ENCODE measurements around the gene SNRNP48.
A peak's percentile ranks its signal among the peaks of the same experiment; 100 is the strongest.

The SNRNP48 gene

GRCh38 chr6:7594579-7595125 lies 4.7 kb downstream of the SNRNP48 start:
- no peak for DNase-seq (ENCODE audit: low read depth)

GRCh38 chr6:7604003-7604402 lies 14.0 kb downstream of the SNRNP48 start:
- DNase-seq (ENCODE audit: low read depth), result no peak

GRCh38 chr6:7604506-7604905 lies 14.5 kb downstream of the SNRNP48 start:
- DNase-seq (ENCODE audit: low read depth), result no peak

DNA sequence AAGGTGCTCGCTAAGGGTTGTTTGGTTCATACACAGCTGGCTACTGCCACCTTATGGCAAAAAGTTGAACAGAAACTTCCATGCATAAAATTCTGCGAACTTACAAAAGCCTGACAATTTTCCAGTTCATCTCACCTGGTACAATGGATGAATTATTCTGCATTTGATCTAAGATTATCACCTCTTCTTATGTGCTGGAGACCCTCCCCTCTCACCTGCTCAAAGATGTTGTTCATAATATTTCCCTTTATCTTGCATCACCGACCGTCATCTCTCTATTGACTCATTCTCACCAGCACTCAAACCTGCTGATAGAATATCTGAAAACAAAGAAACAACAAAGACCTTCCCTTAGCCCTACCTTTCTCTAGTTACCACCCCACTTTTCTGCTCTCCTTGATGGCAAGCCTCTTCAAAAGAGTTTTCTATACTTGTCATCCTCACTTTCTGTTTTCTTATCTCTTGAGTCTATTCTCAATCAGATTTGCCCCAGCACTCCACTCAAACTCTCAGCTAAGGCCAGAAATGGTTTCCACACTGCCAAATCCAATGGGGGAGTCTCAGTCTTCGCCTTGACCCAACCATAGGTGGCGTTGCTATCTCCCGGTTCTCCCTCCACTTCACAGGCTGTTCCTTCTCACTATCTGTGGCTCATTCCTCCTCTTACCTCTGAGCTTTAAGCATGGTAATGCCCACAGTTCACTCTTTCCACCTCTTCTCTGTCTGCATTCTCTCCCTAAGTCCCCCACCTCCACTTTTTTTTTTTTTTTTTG lies 25.8 kb downstream of the SNRNP48 start:
- peak; percentile 45 for DNase-seq (ENCODE audit: low read depth)

DNA sequence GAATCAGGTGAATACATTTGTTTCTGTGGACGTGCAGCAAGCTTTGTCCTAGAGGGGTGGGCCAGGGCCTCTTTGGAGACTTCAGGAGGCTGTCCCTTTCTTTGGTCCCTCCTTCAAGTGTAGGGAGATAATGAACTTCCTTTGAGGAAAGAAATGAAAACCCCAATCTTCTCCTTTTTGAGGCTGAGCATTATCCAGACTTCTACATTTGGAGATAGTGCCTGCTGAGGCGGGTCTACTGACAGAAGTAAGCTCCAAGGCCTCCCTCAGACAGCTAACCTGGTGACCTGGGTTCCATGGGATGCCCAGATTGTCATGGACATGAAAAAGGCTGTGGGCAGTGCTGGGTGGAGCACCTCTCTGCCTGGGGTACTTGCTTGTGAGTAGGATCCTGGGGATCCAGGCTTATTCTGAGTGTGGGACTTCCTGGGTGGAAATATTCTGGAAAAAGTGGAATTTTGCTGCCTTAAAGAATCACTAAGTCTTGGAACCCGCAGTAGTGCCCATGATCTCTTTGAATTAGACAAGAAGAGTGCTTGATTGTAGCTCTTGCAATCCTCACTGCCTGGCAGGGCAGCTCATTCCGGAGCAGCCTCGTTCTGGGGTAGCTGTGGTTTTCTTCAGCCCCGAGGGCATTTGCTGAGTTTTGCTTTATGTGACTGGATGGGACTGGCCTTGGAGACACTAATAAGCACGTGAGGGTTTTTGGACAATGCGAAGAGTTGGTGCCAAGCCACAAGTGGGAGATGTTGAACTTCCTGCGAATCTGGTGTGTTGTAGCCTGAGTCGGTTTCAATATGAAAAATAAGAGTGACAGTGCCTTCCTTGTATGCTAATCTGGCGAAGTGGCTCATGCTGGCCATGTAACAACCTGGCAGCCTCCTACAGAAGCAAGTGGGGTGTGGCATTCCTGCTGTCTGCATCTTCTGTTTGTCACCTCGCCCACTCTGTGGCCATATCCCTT lies 28.1 kb downstream of the SNRNP48 start:
- DNase-seq (ENCODE audit: low read depth), result peak; percentile 94

DNA sequence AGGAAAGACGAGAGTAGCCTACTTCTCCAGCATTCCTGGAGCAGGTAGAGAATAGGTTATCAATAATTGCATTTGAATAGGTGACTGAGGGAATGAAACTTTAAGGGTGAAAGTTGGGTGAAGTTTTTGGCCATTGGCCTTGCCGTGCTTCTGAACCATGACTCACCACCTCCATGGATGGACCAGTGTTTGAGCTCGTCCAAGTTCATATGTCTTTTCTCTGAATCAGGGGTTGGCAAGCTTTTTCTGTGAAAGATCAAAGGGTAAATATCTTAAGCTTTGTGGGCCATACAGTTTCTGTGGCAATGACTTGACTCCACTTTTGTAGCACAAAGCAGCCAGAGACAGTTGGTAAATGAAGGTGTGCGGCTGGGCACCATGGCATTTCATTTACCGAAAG lies 31.8 kb downstream of the SNRNP48 start:
- DNase-seq (ENCODE audit: low read depth), result no peak

DNA sequence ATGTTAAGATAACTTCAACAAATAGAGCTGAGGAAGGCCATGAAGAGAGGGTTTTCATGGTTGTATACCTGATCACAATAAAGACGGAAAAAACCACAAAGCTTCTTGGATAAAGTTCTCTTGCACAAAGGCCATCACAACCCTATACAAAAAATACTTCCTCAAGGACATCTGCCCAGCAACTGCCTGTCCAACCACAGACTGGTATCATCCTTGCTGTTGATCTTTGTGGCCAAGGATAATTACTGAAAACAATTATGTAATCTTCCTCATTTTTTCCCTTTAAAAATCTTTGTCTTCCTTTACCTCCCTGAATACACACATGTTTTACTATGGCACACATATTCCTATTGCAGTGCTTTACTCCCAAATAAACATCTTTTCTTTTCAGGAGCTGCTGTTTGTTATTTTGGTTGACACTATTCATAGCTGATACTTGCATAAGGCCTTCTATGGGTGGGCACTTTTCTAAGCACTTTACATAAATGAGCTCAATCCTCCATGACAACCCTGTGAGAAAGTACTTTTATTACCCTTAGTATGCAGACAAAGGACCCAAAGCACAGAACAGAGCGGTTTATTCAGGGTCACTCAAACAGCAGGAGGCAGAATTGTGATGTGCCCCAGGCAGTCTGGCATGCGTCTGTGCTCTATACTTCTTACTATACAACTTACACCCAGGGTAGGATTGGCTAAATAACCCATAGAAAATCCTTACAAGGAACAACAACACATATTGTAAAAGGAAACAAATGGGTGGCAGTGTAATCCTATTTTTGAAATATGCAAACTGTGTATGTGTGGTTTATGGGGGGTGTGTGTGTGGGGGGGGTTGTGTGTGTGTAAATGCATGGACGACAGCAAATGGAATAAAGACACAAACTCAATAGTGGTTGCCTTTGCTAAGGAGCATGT lies 35.1 kb downstream of the SNRNP48 start:
- no peak for DNase-seq (ENCODE audit: low read depth)

DNA sequence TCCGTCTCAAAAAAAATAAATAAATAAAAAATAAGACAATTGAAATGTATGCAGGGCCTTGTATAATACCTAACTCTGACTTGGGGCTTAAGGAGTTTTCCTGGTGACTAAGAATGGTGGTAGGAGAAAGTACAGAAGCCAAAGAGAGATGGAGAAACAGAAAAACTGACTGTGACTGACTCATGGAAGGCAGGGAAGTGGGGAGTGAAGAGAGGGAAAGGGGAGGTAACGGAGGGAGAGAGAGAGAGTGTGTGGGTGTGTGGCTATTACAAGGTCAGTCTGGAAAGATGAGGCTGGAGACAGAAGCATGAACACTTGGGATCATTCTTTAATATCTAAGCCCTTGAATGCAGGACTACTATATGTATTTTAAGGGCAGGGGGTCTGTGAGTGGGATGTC lies 38.5 kb downstream of the SNRNP48 start:
- peak; percentile 71 for DNase-seq (ENCODE audit: low read depth)

DNA sequence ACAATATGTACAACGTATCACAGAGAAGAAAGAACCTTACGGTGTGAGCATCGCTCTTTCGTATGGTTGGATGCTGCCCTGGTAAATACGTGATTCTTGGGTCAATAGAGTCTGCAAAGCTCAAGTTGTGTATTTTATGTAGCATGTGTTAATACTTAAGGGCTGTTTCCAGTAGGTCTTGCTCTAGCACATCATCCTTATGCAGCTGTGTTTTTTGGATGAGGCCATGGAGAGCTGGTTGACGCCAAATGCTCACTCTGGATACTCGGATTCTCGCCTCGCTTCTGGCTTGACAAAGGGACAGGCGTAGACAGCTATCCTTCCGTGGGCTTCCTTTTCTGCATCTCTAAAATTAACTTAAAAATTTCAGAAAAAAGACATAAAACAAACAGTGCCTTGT lies 38.9 kb downstream of the SNRNP48 start:
- no peak for DNase-seq (ENCODE audit: low read depth)

GRCh38 chr6:7629321-7629720 lies 39.3 kb downstream of the SNRNP48 start:
- no peak for DNase-seq (ENCODE audit: low read depth)

GRCh38 chr6:7630792-7631191 lies 40.8 kb downstream of the SNRNP48 start:
- DNase-seq (ENCODE audit: low read depth), result no peak

DNA sequence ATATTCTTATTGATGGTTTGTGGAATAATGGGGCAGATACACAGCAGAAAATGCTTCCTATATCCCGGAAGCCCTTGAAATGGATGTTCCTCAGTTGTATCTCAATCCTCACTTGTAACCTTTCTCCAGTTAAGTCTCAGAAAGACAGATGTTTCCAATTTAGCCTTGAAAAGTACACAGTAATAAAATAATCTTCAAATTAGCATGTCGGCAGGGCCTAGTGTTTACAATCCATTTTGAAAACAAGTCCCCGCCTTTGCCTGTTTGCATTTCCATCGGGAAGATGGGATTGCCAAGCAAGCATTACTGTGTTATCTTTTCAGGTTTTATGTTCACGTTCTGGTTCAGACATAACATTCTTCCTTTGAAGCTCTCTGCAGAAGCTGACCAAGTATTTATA lies 41.5 kb downstream of the SNRNP48 start:
- DNase-seq (ENCODE audit: low read depth), result no peak

DNA sequence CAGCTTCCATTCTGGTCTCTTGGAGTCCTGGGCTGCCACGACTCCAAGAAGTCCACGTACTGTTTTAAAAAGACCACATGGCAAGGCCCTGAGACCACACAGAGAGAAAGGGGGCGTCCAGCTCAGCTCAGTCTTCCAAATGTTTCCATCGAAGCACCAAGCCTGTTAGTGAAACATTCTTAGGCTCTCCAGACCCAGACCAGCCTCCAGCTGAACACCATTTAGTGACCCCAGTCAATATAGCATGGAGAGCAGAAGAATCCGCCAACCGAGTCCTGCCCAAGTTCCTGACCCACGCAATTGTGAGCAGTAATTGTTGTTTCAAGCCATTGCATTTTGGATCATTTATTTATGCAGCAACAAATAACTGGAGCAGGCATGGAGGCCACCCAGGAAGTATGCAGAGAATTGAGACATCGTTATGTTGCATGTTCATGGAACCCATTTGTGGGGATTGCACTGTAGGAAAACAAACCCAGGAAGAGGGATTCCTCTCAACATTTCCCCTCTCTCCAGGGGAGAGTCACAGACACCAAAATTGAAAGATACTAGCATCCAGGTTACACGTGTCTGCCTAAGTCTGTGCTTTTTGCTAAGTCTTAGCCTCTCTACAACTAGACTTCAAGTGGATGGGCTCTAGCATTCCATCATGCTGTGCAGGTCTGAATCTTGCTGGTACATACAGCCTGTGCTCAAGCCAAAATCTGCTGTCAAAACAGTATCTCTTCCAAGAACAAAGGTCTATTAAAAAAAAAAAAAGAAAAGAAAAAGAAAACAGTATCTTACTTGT lies 42.7 kb downstream of the SNRNP48 start:
- no peak for DNase-seq (ENCODE audit: low read depth)

DNA sequence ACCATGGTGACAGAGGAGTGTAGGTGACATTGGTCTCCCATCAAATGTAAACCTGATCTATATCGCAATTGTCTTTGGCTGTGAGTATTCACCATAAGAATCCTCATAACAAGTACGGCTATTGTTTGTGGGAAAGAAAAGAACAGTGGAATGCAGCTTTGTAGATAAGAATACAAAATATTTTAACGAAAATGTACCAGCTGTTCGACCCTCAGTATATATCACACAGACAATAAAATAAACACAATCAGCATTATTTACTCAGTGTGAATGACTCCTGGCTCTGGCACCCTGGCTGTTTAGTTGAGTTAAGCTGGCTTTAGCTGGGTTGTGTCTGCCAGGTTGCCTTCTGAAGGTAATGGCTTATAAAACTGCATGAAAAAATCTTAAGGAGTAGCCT lies 43.4 kb downstream of the SNRNP48 start:
- no peak for DNase-seq (ENCODE audit: low read depth)

- DNase-seq (ENCODE audit: low read depth), result no peak
These were observed 46.2 kb downstream of the SNRNP48 start for GRCh38 chr6:7636151-7636550.

DNA sequence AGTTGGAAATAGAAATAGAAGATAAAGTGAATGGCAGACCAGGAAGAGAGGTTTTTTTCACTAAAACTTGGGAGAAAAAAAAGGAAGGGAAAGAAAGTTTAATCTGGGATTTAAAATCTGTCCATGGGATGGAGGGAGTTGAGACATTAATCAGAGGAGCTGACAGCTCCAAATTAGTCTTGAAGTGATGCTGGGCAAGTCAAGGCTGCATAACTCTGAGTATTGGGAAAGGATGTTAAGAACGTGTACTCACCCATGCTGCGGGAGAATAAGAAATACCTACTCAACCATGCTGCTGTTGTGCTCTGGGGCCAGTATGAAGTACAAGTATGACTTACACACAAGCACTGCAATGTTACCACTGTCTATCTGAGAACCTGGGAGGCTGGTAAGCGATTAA lies 47.5 kb downstream of the SNRNP48 start:
- DNase-seq (ENCODE audit: low read depth), result no peak

- DNase-seq (ENCODE audit: low read depth), result no peak
These were observed 49.4 kb downstream of the SNRNP48 start for GRCh38 chr6:7639427-7639826.

- no peak for DNase-seq (ENCODE audit: low read depth)
These were observed 50.0 kb downstream of the SNRNP48 start for GRCh38 chr6:7640016-7640415.

- no peak for DNase-seq (ENCODE audit: low read depth)
These were observed 50.9 kb downstream of the SNRNP48 start for GRCh38 chr6:7640607-7641577.

DNA sequence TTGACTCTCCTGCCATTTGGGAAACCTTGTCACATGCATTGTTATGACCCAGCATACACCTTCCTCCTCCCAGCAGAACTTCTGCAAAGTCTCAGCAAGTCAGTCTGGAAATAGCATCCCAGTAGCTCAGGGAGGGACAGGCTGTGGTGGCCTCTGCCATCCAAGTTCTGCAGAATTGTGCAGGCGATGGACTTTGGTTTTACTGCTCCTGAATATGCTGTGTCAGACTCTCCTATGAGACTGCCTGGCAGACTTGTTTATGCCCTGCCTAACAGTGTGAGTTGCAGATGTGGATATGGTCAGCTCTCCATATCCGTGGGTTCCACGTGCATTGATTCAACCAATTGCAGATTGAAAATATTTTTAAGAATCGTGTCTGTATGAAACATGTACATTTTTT lies 52.8 kb downstream of the SNRNP48 start:
- no peak for DNase-seq (ENCODE audit: low read depth)
